ENCODE data around the gene NOP56. TPM values are rescaled to one million over a fixed set of nuclear protein-coding genes. Genes with fewer than 3 reads are reported as not detected.

NOP56 gene
- total RNA-seq, 5 donors from 2014 or later (not counting 1 experiment from before 2014, with no cell fraction given) = 243 to 279 (median 270) TPM

DNA sequence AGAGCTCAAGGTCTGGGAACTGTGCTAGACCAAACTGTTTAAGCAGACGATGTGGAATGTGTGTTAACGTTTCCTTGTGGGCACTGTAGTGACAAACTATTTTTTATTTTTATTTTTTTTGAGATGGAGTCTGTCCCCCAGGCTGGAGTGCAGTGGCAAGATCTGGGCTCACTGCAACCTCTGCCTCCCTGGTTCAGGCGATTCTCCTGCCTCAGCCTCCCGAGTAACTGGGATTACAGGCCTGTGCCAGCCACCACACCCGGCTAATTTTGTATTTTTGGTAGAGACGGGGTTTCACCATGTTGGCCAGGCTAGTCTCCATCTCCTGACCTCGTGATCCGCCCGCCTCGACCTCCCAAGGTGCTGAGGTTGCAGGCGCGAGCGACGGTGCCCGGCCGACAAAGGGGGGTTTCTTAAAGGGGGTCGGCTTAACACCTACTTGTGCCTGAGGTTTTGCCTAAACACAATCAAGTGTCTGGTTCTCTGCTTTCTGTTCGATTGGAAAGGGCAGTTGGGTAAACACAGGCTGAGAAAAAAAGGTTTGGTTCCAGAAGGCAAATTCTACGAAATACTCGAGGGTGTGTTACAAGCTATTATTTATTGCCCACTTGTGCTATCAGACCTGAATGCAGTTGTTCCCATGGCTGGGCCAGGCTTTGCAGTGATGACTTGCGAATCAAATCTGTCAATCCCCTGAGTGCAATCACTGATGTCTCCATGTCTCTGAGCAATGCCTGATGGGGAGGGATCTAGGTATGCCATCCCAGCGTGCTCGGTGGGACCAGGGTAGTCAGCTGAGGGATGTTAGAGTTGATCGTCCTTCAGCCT lies 1.3 kb downstream of the NOP56 start:
- Histone ChIP-seq H3K4me3 (ENCODE audit: control insufficient read depth in 1 of 2, extremely low read depth in 1 of 2, low read length in 1 of 2) (peak overlapping the region; percentile 75 to 82), H3K36me3 (ENCODE audit: control insufficient read depth in 2 of 2, extremely low read depth in 1 of 2, insufficient read depth in 1 of 2, low read length in 1 of 2) (peaks cover 30 to 48% of the 10 kb centered on the region in 2 donors), H3K27me3 (replicated peaks in 1 of 2; ENCODE audit: control insufficient read depth in 2 of 2, extremely low read depth in 1 of 2, insufficient read depth in 2 of 2, low read length in 1 of 2) (no peaks in the 10 kb centered on the region), H3K9me3 (no peaks in the 10 kb centered on the region), H3K27ac (ENCODE audit: low read length) (no peak overlapping the region), H3K4me1 (ENCODE audit: control insufficient read depth in 1 of 2, extremely low read depth in 1 of 2, insufficient read depth in 2 of 2, low read length in 2 of 2) (peaks cover 17 to 31% of the 10 kb centered on the region in 2 experiments)
- ATAC-seq (replicated peaks in 1 of 4) (no peak), DNase-seq (no peak)
- ChIA-PET POLR2A (interaction anchor here (0.5 to 1.1 kb wide), 5 partner anchors 10 to 755 kb away, joined by 3 to 6 read pairs (median 4); partner anchors contain the start of gene IDH3B (in 1 of the 2)), CTCF (interaction anchor here (0.6 to 2.9 kb wide), 3 partner anchors 10 to 201 kb away, joined by 3 to 12 read pairs (median 5); partner anchors contain the start of gene IDH3B (in 1 of the 2))
- no peaks in the 10 kb centered on the region for H3K9me3 Mint-ChIP-seq
- peaks cover 38 to 49% (median 44%) of the 10 kb centered on the region in 3 donors for H3K4me1 Mint-ChIP-seq
- peak overlapping the region; percentile 80 to 84 for H3K27ac Mint-ChIP-seq
- H3K36me3 Mint-ChIP-seq = peaks cover 45% of the 10 kb centered on the region
- 18% methylated on average over 19 of the region's 24 CpGs for WGBS (ENCODE audit: insufficient coverage)
- H3K4me3 Mint-ChIP-seq = peak overlapping the region; percentile 84 to 90 (median 86)
- no peaks in the 10 kb centered on the region for H3K27me3 Mint-ChIP-seq

DNA sequence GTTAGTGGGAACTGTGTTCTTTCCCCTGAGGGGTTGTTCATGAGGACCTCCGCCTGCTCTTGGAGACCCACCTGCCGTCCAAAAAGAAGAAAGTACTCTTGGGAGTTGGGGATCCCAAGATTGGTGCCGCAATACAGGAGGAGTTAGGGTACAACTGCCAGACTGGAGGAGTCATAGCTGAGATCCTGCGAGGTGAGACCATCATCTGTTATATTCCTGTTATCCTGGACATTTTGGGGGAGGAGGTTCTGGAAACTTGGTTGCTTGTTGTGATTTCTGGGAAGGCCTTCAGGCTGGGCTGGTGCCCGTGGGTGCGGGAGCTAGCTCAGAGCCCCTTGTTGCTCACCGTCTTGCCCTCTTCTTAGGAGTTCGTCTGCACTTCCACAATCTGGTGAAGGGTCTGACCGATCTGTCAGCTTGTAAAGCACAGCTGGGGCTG lies 2.0 kb downstream of the NOP56 start:
- 58% methylated on average over 7 of the region's 9 CpGs for WGBS (ENCODE audit: insufficient coverage)
- H3K4me1 Mint-ChIP-seq = peaks cover 38 to 48% (median 44%) of the 10 kb centered on the region in 3 donors
- no peaks in the 10 kb centered on the region for H3K27me3 ChIP-seq (replicated peaks in 1 of 2; ENCODE audit: control insufficient read depth in 2 of 2, extremely low read depth in 1 of 2, insufficient read depth in 2 of 2, low read length in 1 of 2)
- no peaks in the 10 kb centered on the region for H3K27me3 Mint-ChIP-seq
- H3K4me3 Mint-ChIP-seq = peak overlapping the region; percentile 84 to 90 (median 86)
- ChIA-PET CTCF (interaction anchor here in 1 of 2 donors (0.6 kb wide), 1 partner anchor 201 kb away, joined by 3 read pairs; no protein-coding TSS in a partner anchor), POLR2A (interaction anchor here in 1 of 2 donors (0.5 kb wide), 1 partner anchor 15 kb away, joined by 6 read pairs; no protein-coding TSS in a partner anchor)
- H3K27ac Mint-ChIP-seq = peak overlapping the region; percentile 80 to 84
- no peaks in the 10 kb centered on the region for H3K9me3 ChIP-seq
- peaks cover 17 to 31% of the 10 kb centered on the region in 2 experiments for H3K4me1 ChIP-seq (ENCODE audit: control insufficient read depth in 1 of 2, extremely low read depth in 1 of 2, insufficient read depth in 2 of 2, low read length in 2 of 2)
- H3K9me3 Mint-ChIP-seq = no peaks in the 10 kb centered on the region
- peaks cover 33 to 54% of the 10 kb centered on the region in 2 donors for H3K36me3 ChIP-seq (ENCODE audit: control insufficient read depth in 2 of 2, extremely low read depth in 1 of 2, insufficient read depth in 1 of 2, low read length in 1 of 2)
- ATAC-seq (replicated peaks in 1 of 4) (no peak), DNase-seq (no peak)
- peaks cover 50% of the 10 kb centered on the region for H3K36me3 Mint-ChIP-seq
- no peak overlapping the region for H3K4me3 ChIP-seq (ENCODE audit: control insufficient read depth in 1 of 2, extremely low read depth in 1 of 2, low read length in 1 of 2)
- H3K27ac ChIP-seq (ENCODE audit: low read length) = no peak overlapping the region

DNA sequence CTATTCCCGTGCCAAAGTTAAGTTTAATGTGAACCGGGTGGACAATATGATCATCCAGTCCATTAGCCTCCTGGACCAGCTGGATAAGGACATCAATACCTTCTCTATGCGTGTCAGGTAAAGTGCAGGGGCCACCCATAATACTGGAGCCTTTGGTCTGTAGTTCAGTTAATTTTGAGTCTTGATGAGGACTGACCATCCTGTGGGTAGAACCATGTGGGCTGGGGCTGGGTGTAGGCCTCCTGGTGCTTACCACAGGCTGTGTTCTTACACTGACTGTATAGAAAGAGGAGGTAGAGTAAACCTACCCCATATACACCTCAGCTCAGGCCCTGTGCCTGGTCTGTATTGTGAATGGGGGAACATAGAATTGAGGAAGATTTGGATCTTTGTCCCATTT lies 2.4 kb downstream of the NOP56 start:
- Histone ChIP-seq H3K36me3 (ENCODE audit: control insufficient read depth in 2 of 2, extremely low read depth in 1 of 2, insufficient read depth in 1 of 2, low read length in 1 of 2) (peaks cover 38 to 59% of the 10 kb centered on the region in 2 donors), H3K4me3 (ENCODE audit: control insufficient read depth in 1 of 2, extremely low read depth in 1 of 2, low read length in 1 of 2) (no peak overlapping the region), H3K27me3 (replicated peaks in 1 of 2; ENCODE audit: control insufficient read depth in 2 of 2, extremely low read depth in 1 of 2, insufficient read depth in 2 of 2, low read length in 1 of 2) (no peaks in the 10 kb centered on the region), H3K9me3 (no peaks in the 10 kb centered on the region), H3K27ac (ENCODE audit: low read length) (no peak overlapping the region), H3K4me1 (ENCODE audit: control insufficient read depth in 1 of 2, extremely low read depth in 1 of 2, insufficient read depth in 2 of 2, low read length in 2 of 2) (peaks cover 17 to 31% of the 10 kb centered on the region in 2 experiments)
- no peaks in the 10 kb centered on the region for H3K9me3 Mint-ChIP-seq
- peak overlapping the region; percentile 84 to 90 (median 86) for H3K4me3 Mint-ChIP-seq
- ATAC-seq (replicated peaks in 1 of 4) (no peak), DNase-seq (no peak)
- H3K27ac Mint-ChIP-seq = peak overlapping the region; percentile 80 to 84
- H3K4me1 Mint-ChIP-seq = peaks cover 35 to 44% (median 43%) of the 10 kb centered on the region in 3 donors
- peaks cover 54% of the 10 kb centered on the region for H3K36me3 Mint-ChIP-seq
- ChIA-PET CTCF (no interaction called here), POLR2A (no interaction called here)
- 67% methylated on average over 3 of the region's 3 CpGs for WGBS (ENCODE audit: insufficient coverage)
- H3K27me3 Mint-ChIP-seq = no peaks in the 10 kb centered on the region

DNA sequence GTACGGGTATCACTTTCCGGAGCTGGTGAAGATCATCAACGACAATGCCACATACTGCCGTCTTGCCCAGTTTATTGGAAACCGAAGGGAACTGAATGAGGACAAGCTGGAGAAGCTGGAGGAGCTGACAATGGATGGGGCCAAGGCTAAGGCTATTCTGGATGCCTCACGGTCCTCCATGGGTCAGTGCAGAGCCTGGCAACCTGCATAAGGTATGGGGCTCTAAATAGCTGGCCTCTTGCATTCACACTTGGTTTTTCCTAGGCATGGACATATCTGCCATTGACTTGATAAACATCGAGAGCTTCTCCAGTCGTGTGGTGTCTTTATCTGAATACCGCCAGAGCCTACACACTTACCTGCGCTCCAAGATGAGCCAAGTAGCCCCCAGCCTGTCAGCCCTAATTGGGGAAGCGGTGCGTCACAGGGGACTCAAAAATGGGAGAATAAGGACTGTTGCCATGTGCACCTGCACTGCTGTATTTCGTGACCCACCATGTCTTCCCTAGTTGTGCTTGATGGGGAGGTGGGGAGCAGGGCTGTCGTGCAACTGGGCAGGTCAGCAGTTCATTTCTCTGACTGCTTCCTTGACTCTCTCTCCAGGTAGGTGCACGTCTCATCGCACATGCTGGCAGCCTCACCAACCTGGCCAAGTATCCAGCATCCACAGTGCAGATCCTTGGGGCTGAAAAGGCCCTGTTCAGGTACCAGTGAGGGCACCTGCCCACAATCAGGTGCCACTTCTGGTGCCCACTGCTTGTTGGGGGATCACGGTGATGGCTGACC lies 3.1 kb downstream of the NOP56 start:
- CTCF ChIA-PET = no interaction called here
- H3K4me1 Mint-ChIP-seq = peaks cover 30 to 44% (median 36%) of the 10 kb centered on the region in 3 donors

DNA sequence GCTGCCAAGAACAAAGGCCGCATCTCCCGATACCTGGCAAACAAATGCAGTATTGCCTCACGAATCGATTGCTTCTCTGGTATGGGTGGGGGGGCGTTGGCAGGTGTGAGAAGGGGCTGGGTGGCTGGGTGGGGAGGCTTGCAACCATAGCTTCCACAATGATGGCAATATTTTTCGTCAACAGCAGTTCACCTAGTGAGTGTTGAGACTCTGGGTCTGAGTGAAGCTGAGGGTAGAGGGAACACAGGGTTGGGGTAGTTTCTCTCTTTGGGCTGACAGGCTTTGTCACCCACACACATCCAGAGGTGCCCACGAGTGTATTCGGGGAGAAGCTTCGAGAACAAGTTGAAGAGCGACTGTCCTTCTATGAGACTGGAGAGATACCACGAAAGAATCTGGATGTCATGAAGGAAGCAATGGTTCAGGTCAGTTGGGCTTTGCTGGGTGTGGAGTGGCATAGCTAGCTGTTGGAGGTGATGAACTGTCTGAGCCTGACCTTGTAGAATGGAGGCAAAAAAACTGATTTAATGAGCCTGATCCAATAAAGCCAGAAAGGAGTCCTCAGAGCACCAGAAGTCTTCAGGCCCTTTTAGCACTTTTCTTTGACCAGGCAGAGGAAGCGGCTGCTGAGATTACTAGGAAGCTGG lies 4.2 kb downstream of the NOP56 start:
- CTCF ChIA-PET = no interaction called here
- H3K27ac Mint-ChIP-seq = peak overlapping the region; percentile 28 to 39
- peaks cover 25 to 38% (median 32%) of the 10 kb centered on the region in 3 donors for H3K4me1 Mint-ChIP-seq
- WGBS (ENCODE audit: insufficient coverage) = 93% methylated on average over 6 of the region's 12 CpGs
- H3K27me3 Mint-ChIP-seq = no peaks in the 10 kb centered on the region
- ATAC-seq (replicated peaks in 1 of 4) (no peak), DNase-seq (no peak)
- H3K4me3 ChIP-seq (ENCODE audit: control insufficient read depth in 1 of 2, extremely low read depth in 1 of 2, low read length in 1 of 2) = no peak overlapping the region
- H3K4me3 Mint-ChIP-seq = no peak overlapping the region
- no peak overlapping the region for H3K27ac ChIP-seq (ENCODE audit: low read length)
- peaks cover 9 to 26% of the 10 kb centered on the region in 2 experiments for H3K4me1 ChIP-seq (ENCODE audit: control insufficient read depth in 1 of 2, extremely low read depth in 1 of 2, insufficient read depth in 2 of 2, low read length in 2 of 2)
- no peaks in the 10 kb centered on the region for H3K27me3 ChIP-seq (replicated peaks in 1 of 2; ENCODE audit: control insufficient read depth in 2 of 2, extremely low read depth in 1 of 2, insufficient read depth in 2 of 2, low read length in 1 of 2)
- POLR2A ChIA-PET = no interaction called here
- H3K36me3 Mint-ChIP-seq = peaks cover 68% of the 10 kb centered on the region
- H3K9me3 ChIP-seq = no peaks in the 10 kb centered on the region
- H3K9me3 Mint-ChIP-seq = no peaks in the 10 kb centered on the region
- peaks cover 48 to 74% of the 10 kb centered on the region in 2 donors for H3K36me3 ChIP-seq (ENCODE audit: control insufficient read depth in 2 of 2, extremely low read depth in 1 of 2, insufficient read depth in 1 of 2, low read length in 1 of 2)

More for the DNA sequence above, 3.1 kb downstream of the NOP56 start:
- ATAC-seq (replicated peaks in 1 of 4) (no peak), DNase-seq (no peak)
- Mint-ChIP-seq H3K27me3 (no peaks in the 10 kb centered on the region), H3K27ac (peak overlapping the region in 1 of 2 donors; percentile 84), H3K4me3 (no peak overlapping the region), H3K9me3 (no peaks in the 10 kb centered on the region), H3K36me3 (peaks cover 61% of the 10 kb centered on the region)
- Histone ChIP-seq H3K4me3 (ENCODE audit: control insufficient read depth in 1 of 2, extremely low read depth in 1 of 2, low read length in 1 of 2) (no peak overlapping the region), H3K27me3 (replicated peaks in 1 of 2; ENCODE audit: control insufficient read depth in 2 of 2, extremely low read depth in 1 of 2, insufficient read depth in 2 of 2, low read length in 1 of 2) (no peaks in the 10 kb centered on the region), H3K27ac (ENCODE audit: low read length) (no peak overlapping the region), H3K9me3 (no peaks in the 10 kb centered on the region), H3K36me3 (ENCODE audit: control insufficient read depth in 2 of 2, extremely low read depth in 1 of 2, insufficient read depth in 1 of 2, low read length in 1 of 2) (peaks cover 45 to 66% of the 10 kb centered on the region in 2 donors), H3K4me1 (ENCODE audit: control insufficient read depth in 1 of 2, extremely low read depth in 1 of 2, insufficient read depth in 2 of 2, low read length in 2 of 2) (peaks cover 14 to 31% of the 10 kb centered on the region in 2 experiments)
- WGBS (ENCODE audit: insufficient coverage) = 94% methylated on average over 14 of the region's 17 CpGs
- POLR2A ChIA-PET = no interaction called here

DNA sequence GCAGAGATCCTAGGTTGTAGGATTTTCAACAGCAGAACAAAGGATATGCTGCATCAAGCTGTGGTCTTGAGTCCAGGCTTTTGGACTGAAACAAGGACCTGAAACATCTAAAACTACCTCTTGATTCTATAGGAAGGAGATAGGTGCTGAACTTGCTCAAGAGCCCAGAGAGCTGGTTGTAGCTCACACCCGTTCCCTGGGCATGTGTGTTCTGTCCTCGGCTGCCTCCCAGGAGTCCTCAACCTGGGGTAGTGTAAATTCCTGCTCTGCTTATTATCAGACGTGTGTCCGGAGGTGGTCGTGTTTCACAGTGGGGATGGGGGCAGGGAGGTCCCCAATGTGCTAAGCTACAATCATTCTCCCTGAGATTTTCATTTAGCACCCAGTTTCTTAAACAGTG lies 4.8 kb downstream of the NOP56 start:
- no peak overlapping the region for H3K4me3 ChIP-seq (ENCODE audit: control insufficient read depth in 1 of 2, extremely low read depth in 1 of 2, low read length in 1 of 2)
- no peak for ATAC-seq (replicated peaks in 1 of 4)
- peaks cover 48 to 81% of the 10 kb centered on the region in 2 donors for H3K36me3 ChIP-seq (ENCODE audit: control insufficient read depth in 2 of 2, extremely low read depth in 1 of 2, insufficient read depth in 1 of 2, low read length in 1 of 2)
- no CpG with 5 or more reads among the region's 5 CpGs for WGBS (ENCODE audit: insufficient coverage)
- CTCF ChIA-PET = no interaction called here
- DNase-seq = no peak
- no peak overlapping the region for H3K27ac Mint-ChIP-seq
- H3K9me3 ChIP-seq = no peaks in the 10 kb centered on the region
- peaks cover 29 to 42% (median 38%) of the 10 kb centered on the region in 3 donors for H3K4me1 Mint-ChIP-seq
- no peaks in the 10 kb centered on the region for H3K27me3 Mint-ChIP-seq
- H3K27ac ChIP-seq (ENCODE audit: low read length) = no peak overlapping the region
- no peaks in the 10 kb centered on the region for H3K9me3 Mint-ChIP-seq
- POLR2A ChIA-PET = no interaction called here
- H3K27me3 ChIP-seq (replicated peaks in 1 of 2; ENCODE audit: control insufficient read depth in 2 of 2, extremely low read depth in 1 of 2, insufficient read depth in 2 of 2, low read length in 1 of 2) = no peaks in the 10 kb centered on the region
- peaks cover 9 to 23% of the 10 kb centered on the region in 2 experiments for H3K4me1 ChIP-seq (ENCODE audit: control insufficient read depth in 1 of 2, extremely low read depth in 1 of 2, insufficient read depth in 2 of 2, low read length in 2 of 2)
- H3K36me3 Mint-ChIP-seq = peaks cover 75% of the 10 kb centered on the region
- H3K4me3 Mint-ChIP-seq = no peak overlapping the region

Data from T-cell (primary cell).